ENCODE data around the gene BCL11A.

The BCL11A gene

DNA sequence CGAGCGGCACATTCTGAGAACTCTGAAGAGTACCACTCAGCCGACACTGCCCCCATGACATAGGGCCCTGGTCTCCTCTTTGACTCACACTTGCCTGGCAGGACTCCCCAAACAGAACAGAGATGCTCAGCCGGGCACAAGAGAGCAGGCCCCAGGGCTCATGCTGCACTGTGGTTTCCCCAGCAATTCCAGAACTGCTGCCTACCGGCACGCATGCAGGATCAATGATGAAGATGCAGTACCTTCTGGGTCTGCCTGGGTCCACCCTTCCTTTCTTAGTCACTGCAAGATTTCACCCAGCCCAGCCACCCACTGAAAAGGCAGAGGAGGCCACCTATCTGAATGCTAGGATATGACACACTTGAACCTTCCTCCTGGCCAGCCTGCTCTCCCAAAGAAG, 49.4 kb downstream of the BCL11A start:
- Histone ChIP-seq H3K36me3 (replicated peaks in 1 of 2; ENCODE audit: control insufficient read depth in 2 of 2, insufficient read depth in 2 of 2, low read length in 2 of 2) (no peaks in the 10 kb centered on the region), H3K4ac (ENCODE audit: low read length) (no peak overlapping the region), H3K27ac (replicated peaks; ENCODE audit: low read length) (no peak overlapping the region), H3K79me1 (ENCODE audit: low read depth, low read length) (no peaks in the 10 kb centered on the region), H2AK5ac (ENCODE audit: low read depth, low read length) (peak overlapping the region; percentile 88), H3K14ac (ENCODE audit: low read length) (no peak overlapping the region), H3K4me2 (ENCODE audit: insufficient read depth, low read length, poor library complexity, severe bottlenecking) (no peak overlapping the region), H2AFZ (ENCODE audit: low read length) (no peak overlapping the region), H2BK12ac (ENCODE audit: low read length) (no peak overlapping the region), H2BK15ac (ENCODE audit: low read length) (no peak overlapping the region), H4K8ac (ENCODE audit: low read depth, low read length) (no peak overlapping the region), H3K9ac (ENCODE audit: low read depth, low read length, poor library complexity) (no peak overlapping the region), H3K23ac (ENCODE audit: low read depth, low read length, poor library complexity) (no peak overlapping the region), H3K18ac (ENCODE audit: low read length) (no peak overlapping the region), H2BK120ac (ENCODE audit: low read depth, low read length) (no peak overlapping the region), H3K9me3 (replicated peaks in 1 of 2; ENCODE audit: control insufficient read depth in 2 of 2, insufficient read depth in 1 of 2, low read depth in 1 of 2, low read length in 2 of 2) (no peaks in the 10 kb centered on the region), H2BK5ac (ENCODE audit: low read length) (no peak overlapping the region), H4K91ac (ENCODE audit: low read depth, low read length, poor library complexity) (no peak overlapping the region), H3K4me3 (ENCODE audit: low read length in 2 of 2) (no peak overlapping the region), H3K4me1 (ENCODE audit: control insufficient read depth in 2 of 2, insufficient read depth in 1 of 2, low read depth in 1 of 2, low read length in 2 of 2) (peaks cover 0 to 7% of the 10 kb centered on the region in 2 donors), H3K27me3 (ENCODE audit: control insufficient read depth in 3 of 3, insufficient read depth in 3 of 3, low read depth in 1 of 3, low read length in 3 of 3) (no peaks in the 10 kb centered on the region)
- no peak for DNase-seq (ENCODE audit: low spot score)
- WGBS, 2 donors (ENCODE audit: extremely low coverage in 2 of 2, insufficient read length in 2 of 2, insufficient replicate concordance in 1 of 2), result no CpG with 5 or more reads among the region's 6 CpGs

DNA sequence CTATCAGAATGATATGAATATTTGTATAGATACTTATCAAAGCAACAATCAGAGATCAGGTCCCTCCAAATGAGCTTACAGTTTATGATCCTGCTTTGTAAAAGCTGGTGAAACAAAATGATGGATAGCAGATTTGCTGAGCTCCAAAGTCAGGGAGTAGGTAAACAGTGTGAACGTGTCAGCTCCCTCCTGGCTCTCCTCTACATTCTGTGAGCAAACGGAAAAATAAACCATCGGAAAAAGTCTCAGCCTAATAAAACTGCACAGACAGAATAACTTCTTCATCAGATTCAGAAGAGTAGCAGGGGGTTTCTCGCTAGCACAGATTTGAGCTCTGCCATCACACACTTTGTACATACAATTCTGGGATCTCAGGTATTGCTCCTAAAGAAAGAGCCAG, 51.3 kb downstream of the BCL11A start:
- no CpG with 5 or more reads among the region's 4 CpGs for WGBS, 2 donors (ENCODE audit: extremely low coverage in 2 of 2, insufficient read length in 2 of 2, insufficient replicate concordance in 1 of 2)
- Histone ChIP-seq H4K91ac (ENCODE audit: low read depth, low read length, poor library complexity) (no peak overlapping the region), H2BK12ac (ENCODE audit: low read length) (no peak overlapping the region), H2BK5ac (ENCODE audit: low read length) (no peak overlapping the region), H4K8ac (ENCODE audit: low read depth, low read length) (no peak overlapping the region), H3K4me3 (ENCODE audit: low read length in 2 of 2) (no peak overlapping the region), H3K36me3 (replicated peaks in 1 of 2; ENCODE audit: control insufficient read depth in 2 of 2, insufficient read depth in 2 of 2, low read length in 2 of 2) (no peaks in the 10 kb centered on the region), H3K9me3 (replicated peaks in 1 of 2; ENCODE audit: control insufficient read depth in 2 of 2, insufficient read depth in 1 of 2, low read depth in 1 of 2, low read length in 2 of 2) (no peaks in the 10 kb centered on the region), H2BK120ac (ENCODE audit: low read depth, low read length) (no peak overlapping the region), H3K27me3 (ENCODE audit: control insufficient read depth in 3 of 3, insufficient read depth in 3 of 3, low read depth in 1 of 3, low read length in 3 of 3) (no peaks in the 10 kb centered on the region), H3K18ac (ENCODE audit: low read length) (no peak overlapping the region), H3K27ac (replicated peaks; ENCODE audit: low read length) (no peak overlapping the region), H3K4me2 (ENCODE audit: insufficient read depth, low read length, poor library complexity, severe bottlenecking) (no peak overlapping the region), H3K14ac (ENCODE audit: low read length) (no peak overlapping the region), H3K23ac (ENCODE audit: low read depth, low read length, poor library complexity) (no peak overlapping the region), H2AFZ (ENCODE audit: low read length) (no peak overlapping the region), H2AK5ac (ENCODE audit: low read depth, low read length) (no peak overlapping the region), H3K4ac (ENCODE audit: low read length) (no peak overlapping the region), H2BK15ac (ENCODE audit: low read length) (no peak overlapping the region), H3K79me1 (ENCODE audit: low read depth, low read length) (no peaks in the 10 kb centered on the region), H3K4me1 (ENCODE audit: control insufficient read depth in 2 of 2, insufficient read depth in 1 of 2, low read depth in 1 of 2, low read length in 2 of 2) (no peaks in the 10 kb centered on the region), H3K9ac (ENCODE audit: low read depth, low read length, poor library complexity) (no peak overlapping the region)
- DNase-seq (ENCODE audit: low spot score), result no peak

DNA sequence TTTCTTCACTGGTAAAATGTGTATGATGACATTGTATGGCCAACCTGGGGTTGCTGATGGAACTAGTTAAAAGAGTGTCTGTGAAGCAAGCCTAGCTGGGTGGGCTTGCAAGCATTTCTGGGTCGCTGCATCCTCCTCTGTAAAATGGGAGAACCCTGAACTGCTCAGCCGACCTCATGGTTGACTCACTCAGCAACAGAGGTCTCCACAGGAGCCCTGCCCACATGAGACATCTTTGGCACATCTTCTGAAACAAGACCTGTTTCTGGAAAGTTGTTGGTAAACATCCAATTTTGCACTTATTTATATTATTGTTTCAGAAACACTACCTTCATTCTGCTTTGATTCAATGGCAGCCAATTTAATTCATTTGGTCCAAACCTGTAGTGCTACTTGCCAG, 52.6 kb downstream of the BCL11A start:
- no peaks in the 10 kb centered on the region for H3K27me3 ChIP-seq (ENCODE audit: control insufficient read depth in 3 of 3, insufficient read depth in 3 of 3, low read depth in 1 of 3, low read length in 3 of 3)
- H2AFZ ChIP-seq (ENCODE audit: low read length), result no peak overlapping the region
- DNase-seq (ENCODE audit: low spot score), result no peak
- no peak overlapping the region for H3K14ac ChIP-seq (ENCODE audit: low read length)
- H3K18ac ChIP-seq (ENCODE audit: low read length), result no peak overlapping the region
- H3K36me3 ChIP-seq (replicated peaks in 1 of 2; ENCODE audit: control insufficient read depth in 2 of 2, insufficient read depth in 2 of 2, low read length in 2 of 2), result no peaks in the 10 kb centered on the region
- no peaks in the 10 kb centered on the region for H3K9me3 ChIP-seq (replicated peaks in 1 of 2; ENCODE audit: control insufficient read depth in 2 of 2, insufficient read depth in 1 of 2, low read depth in 1 of 2, low read length in 2 of 2)
- H3K4me2 ChIP-seq (ENCODE audit: insufficient read depth, low read length, poor library complexity, severe bottlenecking), result no peak overlapping the region
- no peak overlapping the region for H2BK12ac ChIP-seq (ENCODE audit: low read length)
- H2BK5ac ChIP-seq (ENCODE audit: low read length), result no peak overlapping the region
- no peak overlapping the region for H3K27ac ChIP-seq (replicated peaks; ENCODE audit: low read length)
- no CpG with 5 or more reads among the region's 2 CpGs for WGBS, 2 donors (ENCODE audit: extremely low coverage in 2 of 2, insufficient read length in 2 of 2, insufficient replicate concordance in 1 of 2)
- no peak overlapping the region for H4K91ac ChIP-seq (ENCODE audit: low read depth, low read length, poor library complexity)
- H3K4ac ChIP-seq (ENCODE audit: low read length), result no peak overlapping the region
- no peak overlapping the region for H2BK120ac ChIP-seq (ENCODE audit: low read depth, low read length)
- no peak overlapping the region for H3K4me3 ChIP-seq (ENCODE audit: low read length in 2 of 2)
- no peak overlapping the region for H2AK5ac ChIP-seq (ENCODE audit: low read depth, low read length)
- H3K23ac ChIP-seq (ENCODE audit: low read depth, low read length, poor library complexity), result no peak overlapping the region
- H3K4me1 ChIP-seq (ENCODE audit: control insufficient read depth in 2 of 2, insufficient read depth in 1 of 2, low read depth in 1 of 2, low read length in 2 of 2), result peaks cover 0 to 7% of the 10 kb centered on the region in 2 donors
- H3K79me1 ChIP-seq (ENCODE audit: low read depth, low read length), result no peaks in the 10 kb centered on the region
- no peak overlapping the region for H4K8ac ChIP-seq (ENCODE audit: low read depth, low read length)
- H3K9ac ChIP-seq (ENCODE audit: low read depth, low read length, poor library complexity), result no peak overlapping the region
- H2BK15ac ChIP-seq (ENCODE audit: low read length), result no peak overlapping the region

DNA sequence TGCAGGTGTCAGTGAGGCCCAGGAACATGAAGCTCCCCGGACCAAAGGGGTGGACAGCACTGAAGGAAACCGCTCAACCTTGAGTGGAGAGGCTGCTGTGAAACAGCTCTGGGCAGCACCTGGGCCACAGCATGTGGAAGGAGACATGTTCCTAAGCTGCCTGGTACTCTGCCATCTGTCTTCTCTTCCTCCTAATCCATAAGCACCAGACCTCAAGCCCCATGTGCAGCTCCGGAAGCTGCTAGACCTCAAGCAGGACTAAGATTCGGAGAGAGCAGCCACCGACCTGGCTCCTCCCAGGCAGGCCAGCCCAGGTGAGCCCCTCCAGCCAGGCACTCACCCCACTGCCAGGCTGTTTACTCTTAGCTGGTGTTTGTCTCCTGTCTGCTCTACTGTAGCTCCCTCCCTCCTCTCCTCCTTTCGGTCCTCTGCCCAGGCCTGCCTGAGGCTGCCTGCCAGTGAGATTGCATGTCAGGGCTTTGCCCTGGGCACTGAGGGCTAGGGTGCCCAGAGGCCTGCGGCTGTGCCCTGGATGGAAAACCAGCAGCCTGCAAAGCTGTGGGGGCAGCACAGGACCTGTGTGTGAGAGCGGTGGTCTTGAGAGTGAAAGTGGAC, 53.7 kb downstream of the BCL11A start:
- peak overlapping the region; percentile 4 for H2BK15ac ChIP-seq (ENCODE audit: low read length)
- H2BK12ac ChIP-seq (ENCODE audit: low read length), result no peak overlapping the region
- no peak overlapping the region for H3K9ac ChIP-seq (ENCODE audit: low read depth, low read length, poor library complexity)
- no peak overlapping the region for H3K14ac ChIP-seq (ENCODE audit: low read length)
- H2BK120ac ChIP-seq (ENCODE audit: low read depth, low read length), result no peak overlapping the region
- no peaks in the 10 kb centered on the region for H3K9me3 ChIP-seq (replicated peaks in 1 of 2; ENCODE audit: control insufficient read depth in 2 of 2, insufficient read depth in 1 of 2, low read depth in 1 of 2, low read length in 2 of 2)
- H3K4me2 ChIP-seq (ENCODE audit: insufficient read depth, low read length, poor library complexity, severe bottlenecking), result no peak overlapping the region
- no peaks in the 10 kb centered on the region for H3K36me3 ChIP-seq (replicated peaks in 1 of 2; ENCODE audit: control insufficient read depth in 2 of 2, insufficient read depth in 2 of 2, low read length in 2 of 2)
- no peak overlapping the region for H3K23ac ChIP-seq (ENCODE audit: low read depth, low read length, poor library complexity)
- no peak overlapping the region for H3K27ac ChIP-seq (replicated peaks; ENCODE audit: low read length)
- no peak overlapping the region for H4K91ac ChIP-seq (ENCODE audit: low read depth, low read length, poor library complexity)
- H3K18ac ChIP-seq (ENCODE audit: low read length), result peak overlapping the region; percentile 55
- H2AFZ ChIP-seq (ENCODE audit: low read length), result no peak overlapping the region
- peaks cover 0 to 7% of the 10 kb centered on the region in 2 donors for H3K4me1 ChIP-seq (ENCODE audit: control insufficient read depth in 2 of 2, insufficient read depth in 1 of 2, low read depth in 1 of 2, low read length in 2 of 2)
- no CpG with 5 or more reads among the region's 8 CpGs for WGBS, 2 donors (ENCODE audit: extremely low coverage in 2 of 2, insufficient read length in 2 of 2, insufficient replicate concordance in 1 of 2)
- no peaks in the 10 kb centered on the region for H3K27me3 ChIP-seq (ENCODE audit: control insufficient read depth in 3 of 3, insufficient read depth in 3 of 3, low read depth in 1 of 3, low read length in 3 of 3)
- H3K4me3 ChIP-seq (ENCODE audit: low read length in 2 of 2), result peak overlapping the region in 1 of 2 donors; percentile 27
- DNase-seq (ENCODE audit: low spot score), result no peak
- H4K8ac ChIP-seq (ENCODE audit: low read depth, low read length), result no peak overlapping the region
- no peaks in the 10 kb centered on the region for H3K79me1 ChIP-seq (ENCODE audit: low read depth, low read length)
- peak overlapping the region; percentile 58 for H2AK5ac ChIP-seq (ENCODE audit: low read depth, low read length)
- H2BK5ac ChIP-seq (ENCODE audit: low read length), result no peak overlapping the region
- no peak overlapping the region for H3K4ac ChIP-seq (ENCODE audit: low read length)
